DMS153 treated with DMSO at 0.1 percent for 48 hours (cell line): ENCODE data around the gene GLT6D1.

Experiments used
- DNase-seq: peaks from one replicate; lab custom pipeline; 2025; ENCODE audit not compliant: unreplicated experiment; lab: John Stamatoyannopoulos, UW

Gene GLT6D1

GRCh38 chr9:135624282-135624681 lies 15.1 kb downstream of the GLT6D1 start:
- no peak for DNase-seq

- DNase-seq = no peak
Observed at GRCh38 chr9:135622415-135623020, 16.8 kb downstream of the GLT6D1 start.

GRCh38 chr9:135620558-135620957 lies 18.8 kb downstream of the GLT6D1 start:
- no peak for DNase-seq

- no peak for DNase-seq
Observed at GRCh38 chr9:135619599-135619886, 19.8 kb downstream of the GLT6D1 start.

GRCh38 chr9:135618866-135619598 lies 20.3 kb downstream of the GLT6D1 start:
- no peak for DNase-seq

- no peak for DNase-seq
Observed at GRCh38 chr9:135617991-135618411, 21.3 kb downstream of the GLT6D1 start.

- DNase-seq = no peak
Observed at GRCh38 chr9:135617538-135617900, 21.8 kb downstream of the GLT6D1 start.

GRCh38 chr9:135616619-135617537 lies 22.5 kb downstream of the GLT6D1 start:
- no peak for DNase-seq

GRCh38 chr9:135615666-135616618 lies 23.4 kb downstream of the GLT6D1 start:
- no peak for DNase-seq

GRCh38 chr9:135614821-135615665 lies 24.3 kb downstream of the GLT6D1 start:
- no peak for DNase-seq

- no peak for DNase-seq
Observed at GRCh38 chr9:135613946-135614805, 25.2 kb downstream of the GLT6D1 start.

GRCh38 chr9:135612981-135613910 lies 26.1 kb downstream of the GLT6D1 start:
- no peak for DNase-seq

- DNase-seq = no peak
Observed at GRCh38 chr9:135612437-135612836, 26.9 kb downstream of the GLT6D1 start.

GRCh38 chr9:135611875-135612209 lies 27.5 kb downstream of the GLT6D1 start:
- no peak for DNase-seq

- DNase-seq = no peak
Observed at GRCh38 chr9:135611142-135611874, 28.0 kb downstream of the GLT6D1 start.

- DNase-seq = no peak
Observed at GRCh38 chr9:135610290-135611141, 28.8 kb downstream of the GLT6D1 start.
